CD4-positive, alpha-beta T cell treated with Interleukin-17A for 4 hours (primary cell): ENCODE measurements around the gene TECTA.
"Not testable (repeated sequence)": the region's sequence is repeated elsewhere in the genome, so short reads cannot be mapped to it uniquely, and the experiment has no call there.

Experiments
- DNase-seq: peaks from one replicate; pipeline ENCODE4 v3.0.0-alpha.2; 2020; ENCODE audit warnings: mixed read lengths

Gene TECTA

DNA sequence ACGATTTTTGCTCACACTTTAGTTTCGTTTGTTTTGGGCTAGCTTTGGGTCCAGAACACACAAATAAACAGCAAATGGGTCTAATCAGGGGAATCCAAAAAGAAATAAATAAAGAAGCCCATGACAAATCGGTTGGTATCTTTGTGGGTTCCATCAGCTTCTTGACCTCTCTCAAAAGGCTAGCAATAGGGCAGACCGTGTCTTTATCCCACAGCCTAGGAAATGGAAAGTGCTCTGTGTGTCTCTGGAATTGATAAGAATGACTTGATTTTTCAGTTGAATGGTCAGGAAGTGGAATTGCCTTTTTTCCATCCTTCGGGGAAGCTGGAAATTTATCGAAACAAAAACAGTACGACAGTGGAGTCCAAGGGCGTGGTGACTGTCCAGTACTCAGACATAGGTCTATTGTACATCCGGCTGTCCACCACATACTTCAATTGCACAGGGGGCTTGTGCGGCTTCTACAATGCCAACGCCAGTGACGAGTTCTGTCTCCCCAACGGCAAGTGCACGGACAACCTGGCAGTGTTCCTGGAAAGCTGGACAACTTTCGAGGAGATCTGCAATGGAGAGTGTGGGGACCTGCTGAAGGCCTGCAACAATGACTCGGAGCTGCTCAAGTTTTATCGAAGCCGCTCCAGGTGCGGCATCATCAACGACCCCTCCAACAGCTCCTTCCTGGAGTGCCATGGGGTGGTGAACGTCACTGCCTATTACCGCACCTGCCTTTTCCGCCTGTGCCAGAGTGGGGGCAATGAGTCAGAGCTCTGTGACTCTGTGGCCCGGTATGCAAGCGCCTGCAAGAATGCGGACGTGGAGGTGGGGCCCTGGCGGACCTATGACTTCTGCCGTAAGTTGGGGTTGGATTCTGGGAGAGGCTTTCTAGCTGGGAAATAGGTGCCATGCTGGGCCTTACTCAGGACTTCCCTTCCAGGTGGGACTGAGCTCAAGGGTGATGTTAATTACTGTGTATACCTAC lies 28.6 kb downstream of the TECTA start:
- no peak for DNase-seq

DNA sequence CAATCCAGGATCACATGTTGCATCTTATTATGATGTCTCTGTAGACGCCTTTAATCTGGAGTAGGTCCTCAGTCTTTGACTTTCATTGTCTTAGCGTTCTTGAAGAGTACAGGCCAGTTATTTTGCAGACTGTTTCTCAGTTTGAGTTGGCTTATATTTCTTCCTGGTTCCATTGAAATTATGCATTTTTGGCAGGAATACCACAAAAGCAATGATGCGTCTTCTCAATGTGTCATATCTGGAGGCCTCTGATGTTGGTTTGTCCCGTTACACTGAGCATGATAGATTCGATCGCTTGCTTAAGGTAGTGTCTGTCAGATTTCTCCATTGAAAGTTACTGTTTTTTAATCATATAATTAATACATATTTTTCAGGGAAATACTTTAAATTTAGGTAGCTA lies 30.6 kb downstream of the TECTA start:
- DNase-seq: no peak

DNA sequence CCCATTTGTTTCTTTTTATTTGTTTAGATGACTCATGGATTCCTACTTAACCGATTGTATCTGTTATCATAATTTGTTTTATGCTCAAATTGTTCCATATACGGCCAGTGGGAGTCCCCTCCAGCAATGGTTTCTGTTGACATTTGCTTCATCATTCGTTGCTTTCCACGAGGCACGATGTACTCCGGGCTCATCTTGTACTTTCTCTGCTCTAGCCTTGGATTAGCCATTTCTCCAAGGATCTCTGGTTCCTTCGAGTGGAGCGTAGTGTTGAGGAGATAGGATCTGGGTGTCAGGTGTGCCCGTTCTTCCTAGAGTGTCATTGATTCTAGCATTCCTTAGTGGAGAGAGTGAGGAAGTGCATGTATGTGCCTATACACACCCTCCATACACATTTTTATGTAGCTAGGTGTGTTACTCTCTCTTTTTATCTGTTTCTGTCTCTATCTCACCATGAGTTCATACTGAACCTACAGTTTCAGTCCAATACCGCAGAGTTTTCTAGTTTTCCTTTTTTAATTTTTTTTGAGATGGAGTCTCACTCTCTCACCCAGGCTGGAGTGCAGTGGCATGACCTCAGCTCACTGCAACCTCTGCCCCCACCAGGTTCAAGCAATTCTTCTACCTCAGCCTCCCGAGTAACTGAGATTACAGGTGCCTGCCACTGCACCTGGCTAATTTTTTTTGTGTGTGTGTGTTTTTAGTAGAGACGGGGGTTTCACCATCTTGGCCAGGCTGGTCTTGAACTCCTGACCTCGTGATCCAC lies 31.4 kb downstream of the TECTA start:
- DNase-seq: no peak

DNA sequence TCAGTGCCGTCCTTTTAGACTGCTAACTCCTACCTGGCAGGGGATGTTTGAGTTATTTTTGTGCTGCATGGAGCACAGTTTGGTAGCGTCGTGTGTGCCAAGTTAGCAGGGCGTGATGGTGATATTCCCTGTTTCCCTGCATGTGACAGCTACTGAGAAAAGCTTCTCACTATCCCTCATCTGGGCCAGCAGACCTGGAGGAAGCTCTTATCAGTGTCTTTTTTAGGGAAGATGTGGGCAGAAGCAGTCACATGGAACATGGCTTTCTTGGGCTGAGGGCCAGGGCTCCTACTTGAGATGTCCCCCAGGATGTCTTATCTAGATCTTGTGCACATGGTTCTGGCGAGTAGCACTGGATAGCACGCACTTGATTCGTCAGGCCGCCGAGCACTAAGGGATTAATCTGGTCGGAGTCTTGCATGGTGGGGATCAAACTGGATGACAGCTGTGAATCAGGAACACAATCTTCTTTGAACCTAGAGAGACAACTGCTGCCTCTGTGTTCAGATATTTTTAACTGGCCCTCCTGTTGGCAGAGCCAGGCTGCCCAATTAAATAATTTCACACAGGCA lies 33.8 kb downstream of the TECTA start:
- no peak for DNase-seq

GRCh38 chr11:121137005-121137404 lies 36.0 kb downstream of the TECTA start:
- DNase-seq: no peak

DNA sequence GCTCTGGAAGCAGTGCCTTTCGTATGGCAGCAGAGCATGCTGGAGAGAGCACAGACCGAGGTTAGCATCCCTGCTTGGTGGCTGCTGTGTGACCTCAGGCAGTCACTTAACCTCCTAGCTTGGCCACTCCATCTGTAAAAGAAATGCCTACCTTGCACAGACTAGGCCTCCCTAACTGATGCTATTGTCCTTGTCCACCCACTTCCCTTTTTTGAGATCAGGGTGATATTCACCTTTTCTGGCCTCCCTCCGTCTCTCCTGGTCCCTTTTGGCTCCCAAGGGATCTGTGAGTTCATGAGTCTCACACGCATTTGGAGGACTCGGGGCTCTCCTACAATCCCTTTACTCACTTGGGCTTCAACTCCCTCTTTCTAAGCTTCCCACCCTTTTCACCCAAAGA lies 37.2 kb downstream of the TECTA start:
- DNase-seq: no peak

DNA sequence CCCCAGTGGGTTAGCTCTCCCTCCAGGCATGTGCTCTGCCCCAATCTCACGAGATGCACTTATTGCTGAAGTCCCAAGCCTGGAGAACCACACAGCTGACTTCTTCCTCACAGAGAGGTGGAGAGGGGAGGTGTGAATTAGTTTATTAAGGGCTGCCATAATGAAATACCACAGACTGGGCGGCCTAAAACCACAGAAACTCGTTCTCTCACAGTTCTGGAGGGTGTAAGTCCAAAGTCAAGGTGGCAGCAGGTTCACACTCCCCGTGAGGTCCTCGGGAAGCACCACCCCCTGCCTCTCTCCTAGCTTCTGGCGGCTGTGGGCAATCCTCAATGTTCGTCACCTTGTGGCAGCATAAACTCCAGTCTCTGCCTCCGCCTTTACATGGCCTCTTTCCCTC lies 39.3 kb downstream of the TECTA start:
- no peak for DNase-seq

- no peak for DNase-seq
Measured at GRCh38 chr11:121141066-121141465, 40.0 kb downstream of the TECTA start.

DNA sequence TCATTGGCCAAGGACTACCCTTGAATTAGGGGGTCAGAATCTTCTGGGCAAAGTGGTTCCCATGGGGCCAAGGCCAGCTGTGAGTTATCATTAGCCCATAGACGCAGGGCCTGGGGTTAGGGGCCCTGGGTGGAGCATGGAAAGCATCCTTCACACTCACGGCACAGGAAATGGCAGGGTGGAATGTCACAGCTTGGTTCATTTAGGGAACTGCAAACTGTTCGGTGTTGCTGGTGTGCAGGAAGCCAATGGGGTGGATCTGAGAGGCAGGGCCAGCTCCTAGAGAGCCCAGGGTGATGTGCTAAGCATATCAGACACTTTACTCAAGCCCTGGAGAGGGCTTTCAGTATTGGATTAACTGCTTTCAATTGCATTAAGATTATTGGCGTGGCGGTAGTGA lies 42.9 kb downstream of the TECTA start:
- no peak for DNase-seq

GRCh38 chr11:121144723-121145122 lies 43.7 kb downstream of the TECTA start:
- no peak for DNase-seq

DNA sequence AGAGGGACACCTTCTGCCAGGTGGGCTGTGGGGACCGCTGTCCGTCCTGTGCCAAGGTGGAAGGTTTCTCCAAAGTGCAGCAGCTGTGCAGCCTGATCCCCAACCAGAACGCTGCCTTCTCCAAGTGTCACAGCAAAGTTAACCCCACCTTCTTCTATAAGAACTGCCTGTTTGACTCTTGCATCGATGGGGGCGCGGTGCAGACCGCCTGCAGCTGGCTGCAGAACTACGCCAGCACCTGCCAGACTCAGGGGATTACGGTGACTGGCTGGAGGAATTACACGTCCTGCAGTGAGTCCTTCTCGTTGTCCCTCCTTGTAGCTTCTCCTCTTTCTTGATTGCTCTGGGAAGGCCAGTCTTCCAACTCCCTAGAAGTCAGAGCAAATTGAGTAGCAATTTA lies 44.8 kb downstream of the TECTA start:
- no peak for DNase-seq

- no peak for DNase-seq
Measured at GRCh38 chr11:121149116-121149515, 48.1 kb downstream of the TECTA start.

DNA sequence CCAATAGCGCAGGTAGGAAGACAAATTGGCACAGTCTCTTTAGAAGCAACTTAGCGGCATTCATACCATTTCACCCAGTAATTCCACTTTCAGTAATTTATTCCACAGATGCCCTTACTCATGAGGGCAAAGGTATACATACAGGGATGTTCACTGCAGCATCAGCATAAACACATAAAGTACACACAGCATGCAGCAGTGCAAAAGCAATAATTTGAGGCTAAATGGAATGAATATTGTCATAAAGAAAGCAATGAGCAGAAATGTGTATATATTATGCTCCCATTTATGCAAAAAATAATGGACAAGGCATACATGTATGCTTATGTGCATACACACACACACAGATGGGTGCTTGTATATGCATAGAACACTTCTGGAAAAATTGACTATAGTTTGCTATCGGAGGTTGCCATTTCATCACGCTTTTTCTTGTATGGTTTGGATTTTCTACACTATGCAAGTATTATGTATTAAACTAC lies 50.2 kb downstream of the TECTA start:
- DNase-seq: no peak

DNA sequence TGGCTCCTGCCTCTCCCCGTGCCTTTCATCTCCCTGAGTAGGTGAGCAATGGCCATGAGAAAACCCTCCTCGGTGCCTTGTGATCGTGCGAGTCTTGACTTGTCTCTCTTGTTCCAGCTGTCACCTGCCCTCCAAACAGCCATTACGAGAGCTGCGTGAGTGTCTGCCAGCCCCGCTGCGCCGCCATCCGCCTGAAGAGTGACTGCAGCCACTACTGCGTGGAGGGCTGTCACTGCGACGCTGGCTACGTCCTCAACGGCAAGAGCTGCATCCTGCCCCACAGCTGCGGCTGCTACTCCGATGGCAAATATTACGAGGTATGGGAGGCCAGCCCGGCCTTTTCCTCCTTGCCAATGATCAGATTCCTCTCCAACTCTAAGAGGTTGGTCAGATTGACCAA lies 51.7 kb downstream of the TECTA start:
- no peak for DNase-seq

GRCh38 chr11:121153472-121153871 lies 52.4 kb downstream of the TECTA start:
- DNase-seq: no peak

GRCh38 chr11:121154486-121155314 lies 53.7 kb downstream of the TECTA start:
- no peak for DNase-seq

GRCh38 chr11:121157756-121158155 lies 56.7 kb downstream of the TECTA start:
- DNase-seq: no peak

- DNase-seq: no peak
Measured at GRCh38 chr11:121159741-121160140, 58.7 kb downstream of the TECTA start.

DNA sequence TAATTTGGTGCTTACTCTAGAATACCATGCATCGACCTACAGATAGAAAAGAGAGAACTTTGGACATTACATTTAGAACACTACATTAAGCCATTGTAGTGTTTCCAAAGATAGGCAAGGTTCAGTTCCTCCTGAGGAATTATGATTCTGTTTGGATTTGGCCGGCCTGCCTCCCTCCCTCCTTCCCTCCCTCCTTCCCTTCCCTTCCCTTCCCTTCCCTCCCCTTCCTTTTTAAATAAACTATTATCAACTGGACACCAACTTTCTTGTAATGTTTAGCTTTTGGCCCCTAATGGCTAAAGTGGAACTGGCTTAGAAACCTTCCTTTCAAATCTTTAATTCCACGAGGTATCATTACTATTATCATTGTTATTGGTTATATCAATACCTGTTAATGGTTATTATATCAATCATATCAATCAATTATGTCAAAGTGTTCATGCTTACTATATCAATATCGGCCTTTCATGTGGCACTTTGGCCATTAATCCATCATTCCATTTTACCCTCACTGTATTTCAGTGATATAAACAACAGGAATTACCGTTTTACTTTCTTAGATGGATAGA lies 60.4 kb downstream of the TECTA start:
- DNase-seq: no peak

GRCh38 chr11:121163658-121164308 lies 62.7 kb downstream of the TECTA start:
- DNase-seq: no peak

- DNase-seq: not testable (repeated sequence)
Measured at GRCh38 chr11:121177629-121178028, 76.6 kb downstream of the TECTA start.

DNA sequence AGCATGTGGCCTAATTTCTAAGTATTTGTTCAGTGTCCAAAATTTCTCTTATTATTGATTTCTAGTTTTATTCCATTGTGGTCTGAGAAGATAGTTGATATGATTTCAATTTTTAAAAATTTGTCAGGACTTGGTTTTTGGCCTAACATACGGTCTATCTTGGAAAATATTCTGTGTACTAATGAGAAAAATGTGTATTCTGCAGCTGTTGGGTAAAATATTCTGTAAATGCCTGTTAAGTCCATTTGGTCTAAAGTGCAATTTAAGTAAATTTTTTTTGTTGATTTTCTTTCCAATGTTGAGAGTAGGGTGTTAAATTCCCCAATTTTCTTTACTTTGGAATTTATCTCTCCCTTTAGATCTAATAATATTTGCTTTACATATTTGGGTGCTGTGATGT lies 78.3 kb downstream of the TECTA start:
- no peak for DNase-seq
